ENCODE measurements around the gene ENKUR.

- TF ChIP-seq, protein P1, sequence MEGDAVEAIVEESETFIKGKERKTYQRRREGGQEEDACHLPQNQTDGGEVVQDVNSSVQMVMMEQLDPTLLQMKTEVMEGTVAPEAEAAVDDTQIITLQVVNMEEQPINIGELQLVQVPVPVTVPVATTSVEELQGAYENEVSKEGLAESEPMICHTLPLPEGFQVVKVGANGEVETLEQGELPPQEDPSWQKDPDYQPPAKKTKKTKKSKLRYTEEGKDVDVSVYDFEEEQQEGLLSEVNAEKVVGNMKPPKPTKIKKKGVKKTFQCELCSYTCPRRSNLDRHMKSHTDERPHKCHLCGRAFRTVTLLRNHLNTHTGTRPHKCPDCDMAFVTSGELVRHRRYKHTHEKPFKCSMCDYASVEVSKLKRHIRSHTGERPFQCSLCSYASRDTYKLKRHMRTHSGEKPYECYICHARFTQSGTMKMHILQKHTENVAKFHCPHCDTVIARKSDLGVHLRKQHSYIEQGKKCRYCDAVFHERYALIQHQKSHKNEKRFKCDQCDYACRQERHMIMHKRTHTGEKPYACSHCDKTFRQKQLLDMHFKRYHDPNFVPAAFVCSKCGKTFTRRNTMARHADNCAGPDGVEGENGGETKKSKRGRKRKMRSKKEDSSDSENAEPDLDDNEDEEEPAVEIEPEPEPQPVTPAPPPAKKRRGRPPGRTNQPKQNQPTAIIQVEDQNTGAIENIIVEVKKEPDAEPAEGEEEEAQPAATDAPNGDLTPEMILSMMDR (conservative IDR thresholded peaks at IDR 0.05; ENCODE audit: low read depth, low read length): no peak
- TF ChIP-seq EZH2 (IDR thresholded peaks at IDR 0.05; ENCODE audit: low read length, unreplicated experiment) (no peak), EZH2phosphoT487 (IDR thresholded peaks at IDR 0.05; ENCODE audit: borderline replicate concordance, low read length) (no peak)
Measured at GRCh38 chr10:24988831-24989640, 26.9 kb downstream of the ENKUR start.

All from PC-3 (cell line).